Upper lobe of left lung (tissue), 6 donors: ENCODE measurements around the gene FHIT. TPM values are rescaled to one million over a fixed set of nuclear protein-coding genes. Genes with fewer than 3 reads are reported as not detected.

Experiments used
- ATAC-seq, 2 donors: fragments of 200-7000 bp; cut with Tn5 transposase; one replicate each; pipeline ENCODE4 v1.9.1; 2022; ENCODE audit warnings: mild to moderate bottlenecking in 2 of 2, moderate library complexity in 2 of 2; ENCODE audit not compliant: low FRiP score in 2 of 2
- DNase-seq, 2 donors: peaks; one replicate each; pipeline ENCODE4 v3.0.0-alpha.2; 2019 to 2020
- H3K27ac ChIP-seq, 4 donors: fragments of 200-600 bp; sonication (generic); one replicate each; pipeline ENCODE4 v1.5.1; 2016 to 2019
- H3K27me3 ChIP-seq, 4 donors: fragments of 200-600 bp; sonication (generic); one replicate each; pipeline ENCODE4 v1.5.1; 2017 to 2019
- H3K36me3 ChIP-seq, 4 donors: fragments of 200-600 bp; sonication (generic); one replicate each; pipeline ENCODE4 v1.5.1; 2016 to 2019
- H3K4me1 ChIP-seq, 4 donors: fragments of 200-600 bp; sonication (generic); one replicate each; pipeline ENCODE4 v1.5.1; 2018 to 2019
- H3K4me3 ChIP-seq, 4 donors: fragments of 200-600 bp; sonication (generic); one replicate each; pipeline ENCODE4 v1.5.1; 2017 to 2019; ENCODE audit warnings: mild to moderate bottlenecking in 2 of 4, moderate library complexity in 1 of 4
- H3K9me3 ChIP-seq, 4 donors: fragments of 200-600 bp; sonication (generic); one replicate each; pipeline ENCODE4 v1.5.1; 2018 to 2019
- EP300 ChIP-seq, 4 donors: sonication (generic); formaldehyde crosslinking; IDR thresholded peaks; one replicate each; pipeline ENCODE4 v1.5.1; 2017; ENCODE audit warnings: antibody characterized with exemption in 4 of 4, control low read depth in 2 of 4
- POLR2A ChIP-seq, 4 donors: fragments of 450-650 bp; IDR thresholded peaks; one replicate each; pipeline ENCODE4 v1.5.1; 2016 to 2017; ENCODE audit warnings: antibody characterized with exemption in 4 of 4, mild to moderate bottlenecking in 2 of 4
- POLR2AphosphoS5 ChIP-seq, 2 donors: sonication (generic); formaldehyde crosslinking; IDR thresholded peaks; one replicate each; pipeline ENCODE4 v1.5.1; 2017; ENCODE audit warnings: antibody characterized with exemption in 2 of 2
- WGBS, 2 donors: methylation state at CpG; one replicate each; pipeline ENCODE4 v1.1.5; 2017 to 2018; 5-methylcytosine and 5-hydroxymethylcytosine counted together
- total RNA-seq, 6 donors: library from RNA; depleted of rRNA in 4 of 6; stranded (reverse); fragments of >200 nt in 4 of 6; gene quantifications; one replicate each; pipeline versions ENCODE4 v1.1.0 to v1.2.1, GENCODE V29; 2016 to 2021
- TF ChIP-seq, protein P1 (sequence below), 6 experiments: fragments of 450-650 bp in 4 of 6; fragments of 200-600 bp in 2 of 6; sonication (generic) in 2 of 6; IDR thresholded peaks; one replicate each; pipeline ENCODE4 v1.5.1; 2016 to 2019; ENCODE audit warnings: antibody characterized with exemption in 6 of 6
- donor health status: DM: no; HTN: no; CAD: no; lungs with moderate emphysema.
- donor health status: DM: no; HTN: yes; CAD: no; lungs with severe emphysema.

FHIT gene
- total RNA-seq, 6 donors from 2014 or later = 6.8 to 56.6 (median 11.1) TPM

DNA sequence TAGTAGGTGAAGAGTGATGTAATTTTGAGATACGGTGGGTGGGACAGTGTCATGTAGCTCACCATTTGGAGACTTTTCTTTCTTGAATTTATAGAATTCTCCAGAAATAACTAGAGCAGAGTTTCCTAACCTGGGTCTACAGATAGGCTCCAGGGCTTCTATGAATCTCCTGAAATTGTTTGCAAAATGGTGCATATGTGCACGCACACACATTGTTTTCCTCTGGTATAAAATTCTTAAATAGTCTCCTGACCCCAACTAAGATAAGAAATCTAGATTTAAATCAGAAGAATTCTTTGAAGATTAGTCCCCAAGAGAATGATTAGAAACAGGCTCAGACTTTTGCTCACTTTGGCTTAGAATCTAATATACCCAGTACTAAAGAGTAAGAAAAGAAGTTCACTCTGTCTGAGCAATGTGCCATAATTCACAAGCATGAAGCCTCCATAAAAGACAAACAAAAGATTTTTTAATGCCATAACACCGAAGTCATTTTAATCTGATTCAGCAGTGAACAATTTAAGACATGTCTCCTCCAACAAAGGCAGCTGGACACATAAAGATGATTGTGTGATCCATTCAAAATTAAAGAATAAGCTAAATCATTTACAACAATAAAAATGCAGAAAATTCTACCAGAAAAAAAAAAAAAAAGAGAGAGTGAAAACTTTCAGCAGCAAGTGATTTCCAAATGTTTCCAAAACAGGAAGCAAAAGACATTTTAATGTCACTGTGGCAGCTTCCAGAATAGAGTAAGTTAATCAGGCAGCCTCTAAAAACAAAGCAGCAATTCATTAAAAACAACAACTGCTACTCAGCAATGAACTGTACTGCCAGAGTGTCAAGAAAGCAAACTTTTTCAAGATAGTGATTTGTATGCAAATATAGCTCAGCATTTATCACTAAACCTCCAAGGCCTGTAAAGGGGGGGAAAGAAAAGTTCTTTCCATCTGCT, 1225.9 kb downstream of the FHIT start:
- Histone ChIP-seq H3K4me1 (no peaks in the 10 kb centered on the region), H3K9me3 (no peaks in the 10 kb centered on the region), H3K27me3 (no peaks in the 10 kb centered on the region), H3K4me3 (no peak overlapping the region), H3K36me3 (no peaks in the 10 kb centered on the region), H3K27ac (no peak overlapping the region)
- TF ChIP-seq POLR2A (IDR thresholded peaks at IDR 0.05) = no peak
- no peak for TF ChIP-seq POLR2AphosphoS5 (IDR thresholded peaks at IDR 0.05)
- TF ChIP-seq, protein P1, sequence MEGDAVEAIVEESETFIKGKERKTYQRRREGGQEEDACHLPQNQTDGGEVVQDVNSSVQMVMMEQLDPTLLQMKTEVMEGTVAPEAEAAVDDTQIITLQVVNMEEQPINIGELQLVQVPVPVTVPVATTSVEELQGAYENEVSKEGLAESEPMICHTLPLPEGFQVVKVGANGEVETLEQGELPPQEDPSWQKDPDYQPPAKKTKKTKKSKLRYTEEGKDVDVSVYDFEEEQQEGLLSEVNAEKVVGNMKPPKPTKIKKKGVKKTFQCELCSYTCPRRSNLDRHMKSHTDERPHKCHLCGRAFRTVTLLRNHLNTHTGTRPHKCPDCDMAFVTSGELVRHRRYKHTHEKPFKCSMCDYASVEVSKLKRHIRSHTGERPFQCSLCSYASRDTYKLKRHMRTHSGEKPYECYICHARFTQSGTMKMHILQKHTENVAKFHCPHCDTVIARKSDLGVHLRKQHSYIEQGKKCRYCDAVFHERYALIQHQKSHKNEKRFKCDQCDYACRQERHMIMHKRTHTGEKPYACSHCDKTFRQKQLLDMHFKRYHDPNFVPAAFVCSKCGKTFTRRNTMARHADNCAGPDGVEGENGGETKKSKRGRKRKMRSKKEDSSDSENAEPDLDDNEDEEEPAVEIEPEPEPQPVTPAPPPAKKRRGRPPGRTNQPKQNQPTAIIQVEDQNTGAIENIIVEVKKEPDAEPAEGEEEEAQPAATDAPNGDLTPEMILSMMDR (IDR thresholded peaks at IDR 0.05) = no peak
- TF ChIP-seq EP300 (IDR thresholded peaks at IDR 0.05) = no peak
- DNase-seq = no peak
- WGBS, 2 donors = 84 to 87% methylated on average over 3 of the region's 3 CpGs
- no peak for ATAC-seq

DNA sequence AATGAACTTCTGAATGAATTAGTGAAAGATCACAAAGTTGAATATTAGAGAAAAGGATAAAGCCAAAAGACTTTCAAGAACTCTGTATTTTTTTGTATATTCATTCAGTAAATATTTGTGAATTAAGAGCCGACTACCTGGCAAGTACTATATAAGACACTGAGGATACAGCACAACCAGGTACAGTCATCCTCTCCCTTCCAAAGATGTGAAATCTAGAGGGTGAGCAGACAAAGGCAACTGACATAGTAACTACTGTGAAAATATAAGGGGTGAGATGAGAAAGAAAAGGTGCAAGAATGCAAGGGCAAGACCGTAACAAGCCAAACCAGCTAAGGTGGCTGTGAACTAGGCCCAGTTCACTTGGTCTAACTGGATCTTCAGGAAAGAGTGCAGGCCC, 1226.9 kb downstream of the FHIT start:
- TF ChIP-seq POLR2AphosphoS5 (IDR thresholded peaks at IDR 0.05) (no peak), POLR2A (IDR thresholded peaks at IDR 0.05) (no peak), EP300 (IDR thresholded peaks at IDR 0.05) (no peak)
- TF ChIP-seq, protein P1 (IDR thresholded peaks at IDR 0.05) = no peak
- H3K27ac ChIP-seq = no peak overlapping the region
- 96 to 97% methylated on average over 2 of the region's 2 CpGs for WGBS, 2 donors
- no peak for DNase-seq
- no peak for ATAC-seq
- no peaks in the 10 kb centered on the region for H3K4me1 ChIP-seq
- H3K27me3 ChIP-seq = no peaks in the 10 kb centered on the region
- no peaks in the 10 kb centered on the region for H3K9me3 ChIP-seq
- no peak overlapping the region for H3K4me3 ChIP-seq
- no peaks in the 10 kb centered on the region for H3K36me3 ChIP-seq

DNA sequence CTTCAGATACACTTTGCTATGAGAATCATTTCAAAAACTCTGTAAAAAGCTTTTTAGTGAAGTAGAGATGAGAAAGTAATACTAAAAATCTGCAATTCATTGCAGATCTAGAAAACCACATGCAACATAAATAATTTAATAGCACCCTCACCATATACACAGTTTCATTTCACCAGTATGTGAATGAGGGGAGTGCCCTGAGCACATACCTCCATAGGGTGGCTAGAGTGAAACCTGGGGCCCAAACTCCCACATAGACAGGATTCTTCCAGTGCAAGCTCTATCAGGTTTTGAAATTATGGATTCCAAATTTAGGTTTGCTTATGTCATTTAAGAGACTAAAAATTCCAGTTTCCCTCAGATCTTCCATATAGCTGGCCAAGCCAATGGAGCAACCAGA, 1228.1 kb downstream of the FHIT start:
- no peak overlapping the region for H3K27ac ChIP-seq
- H3K36me3 ChIP-seq = no peaks in the 10 kb centered on the region
- no peak overlapping the region for H3K4me3 ChIP-seq
- H3K9me3 ChIP-seq = no peaks in the 10 kb centered on the region
- no peak for TF ChIP-seq POLR2AphosphoS5 (IDR thresholded peaks at IDR 0.05)
- TF ChIP-seq, protein P1 (IDR thresholded peaks at IDR 0.05) = no peak
- no peak for TF ChIP-seq POLR2A (IDR thresholded peaks at IDR 0.05)
- TF ChIP-seq EP300 (IDR thresholded peaks at IDR 0.05) = no peak
- DNase-seq = no peak
- no peak for ATAC-seq
- H3K4me1 ChIP-seq = no peaks in the 10 kb centered on the region
- no peaks in the 10 kb centered on the region for H3K27me3 ChIP-seq

DNA sequence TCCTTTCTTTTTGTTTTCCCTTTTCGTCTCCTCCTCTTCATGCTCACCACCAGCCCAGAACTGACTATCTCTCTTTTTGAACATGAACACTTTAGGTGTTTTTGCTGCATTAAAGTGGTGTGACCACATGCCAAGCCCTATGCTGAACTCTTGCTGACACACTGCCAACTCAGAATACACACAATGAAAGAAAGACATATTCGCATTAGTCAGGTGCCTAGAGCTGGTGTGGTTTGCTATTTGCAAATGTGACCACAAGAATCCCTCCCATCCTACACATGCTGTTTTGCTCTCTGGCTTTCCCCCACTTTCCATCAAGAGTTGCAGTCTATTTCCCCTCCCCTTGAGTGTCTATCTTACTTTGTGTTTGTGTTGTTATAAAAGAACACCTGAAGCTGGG, 1233.6 kb downstream of the FHIT start:
- no peak for DNase-seq
- Histone ChIP-seq H3K4me1 (no peaks in the 10 kb centered on the region), H3K36me3 (no peaks in the 10 kb centered on the region), H3K9me3 (no peaks in the 10 kb centered on the region), H3K27ac (no peak overlapping the region), H3K4me3 (no peak overlapping the region), H3K27me3 (no peaks in the 10 kb centered on the region)
- 69 to 77% methylated on average over 2 of the region's 2 CpGs for WGBS, 2 donors
- ATAC-seq = no peak
- TF ChIP-seq POLR2A (IDR thresholded peaks at IDR 0.05) (no peak), EP300 (IDR thresholded peaks at IDR 0.05) (no peak)
- TF ChIP-seq, protein P1 (IDR thresholded peaks at IDR 0.05) = no peak
